K562 (cell line): ENCODE results near the gene DAP.

Source experiments
- NFIC ChIP-seq: fragments of 450-650 bp; IDR thresholded peaks from 2 replicates; pipeline ENCODE4 v1.6.1; 2017; ENCODE audit warnings: mild to moderate bottlenecking, inconsistent platforms
- NR2C1 ChIP-seq, 2 experiments: fragments of 450-650 bp; IDR thresholded peaks; 2 replicates each; pipeline ENCODE4 v1.6.1; 2017; ENCODE audit warnings: mild to moderate bottlenecking in 2 of 2, antibody characterized with exemption in 1 of 2, inconsistent platforms in 1 of 2, missing compliant biosample characterization in 1 of 2, missing genetic modification characterization in 1 of 2
- PHF21A ChIP-seq: fragments of 450-650 bp; IDR thresholded peaks from 2 replicates; pipeline ENCODE4 v1.6.1; 2017; ENCODE audit warnings: low read depth, borderline replicate concordance
- POLR2AphosphoS5 ChIP-seq: IDR thresholded peaks from 2 replicates; pipeline ENCODE4 v1.6.1; 2011; ENCODE audit warnings: mild to moderate bottlenecking, low read depth, low read length, moderate library complexity; ENCODE audit not compliant: control insufficient read depth, insufficient read depth
- RFX5 ChIP-seq: IDR thresholded peaks from 2 replicates; pipeline ENCODE4 v1.6.1; 2011; ENCODE audit warnings: low read depth, mild to moderate bottlenecking, improper control_type of control experiment, low read length
- ZNF384 ChIP-seq: IDR thresholded peaks from 2 replicates; pipeline ENCODE4 v1.6.1; 2012; ENCODE audit warnings: low read depth, low read length, improper control_type of control experiment
- TF ChIP-seq, protein P1 (sequence below): fragments of 450-650 bp; IDR thresholded peaks from 2 replicates; pipeline ENCODE4 v1.6.1; 2018; ENCODE audit not compliant: partially characterized antibody

- TF ChIP-seq RFX5 (no peak), ZNF384 (no peak), NR2C1 (IDR thresholded peaks at IDR 0.05) (no peak), NR2C1 (tag; IDR thresholded peaks at IDR 0.05) (no peak), PHF21A (no peak), POLR2AphosphoS5 (no peak), NFIC (no peak)
- TF ChIP-seq, protein P1, sequence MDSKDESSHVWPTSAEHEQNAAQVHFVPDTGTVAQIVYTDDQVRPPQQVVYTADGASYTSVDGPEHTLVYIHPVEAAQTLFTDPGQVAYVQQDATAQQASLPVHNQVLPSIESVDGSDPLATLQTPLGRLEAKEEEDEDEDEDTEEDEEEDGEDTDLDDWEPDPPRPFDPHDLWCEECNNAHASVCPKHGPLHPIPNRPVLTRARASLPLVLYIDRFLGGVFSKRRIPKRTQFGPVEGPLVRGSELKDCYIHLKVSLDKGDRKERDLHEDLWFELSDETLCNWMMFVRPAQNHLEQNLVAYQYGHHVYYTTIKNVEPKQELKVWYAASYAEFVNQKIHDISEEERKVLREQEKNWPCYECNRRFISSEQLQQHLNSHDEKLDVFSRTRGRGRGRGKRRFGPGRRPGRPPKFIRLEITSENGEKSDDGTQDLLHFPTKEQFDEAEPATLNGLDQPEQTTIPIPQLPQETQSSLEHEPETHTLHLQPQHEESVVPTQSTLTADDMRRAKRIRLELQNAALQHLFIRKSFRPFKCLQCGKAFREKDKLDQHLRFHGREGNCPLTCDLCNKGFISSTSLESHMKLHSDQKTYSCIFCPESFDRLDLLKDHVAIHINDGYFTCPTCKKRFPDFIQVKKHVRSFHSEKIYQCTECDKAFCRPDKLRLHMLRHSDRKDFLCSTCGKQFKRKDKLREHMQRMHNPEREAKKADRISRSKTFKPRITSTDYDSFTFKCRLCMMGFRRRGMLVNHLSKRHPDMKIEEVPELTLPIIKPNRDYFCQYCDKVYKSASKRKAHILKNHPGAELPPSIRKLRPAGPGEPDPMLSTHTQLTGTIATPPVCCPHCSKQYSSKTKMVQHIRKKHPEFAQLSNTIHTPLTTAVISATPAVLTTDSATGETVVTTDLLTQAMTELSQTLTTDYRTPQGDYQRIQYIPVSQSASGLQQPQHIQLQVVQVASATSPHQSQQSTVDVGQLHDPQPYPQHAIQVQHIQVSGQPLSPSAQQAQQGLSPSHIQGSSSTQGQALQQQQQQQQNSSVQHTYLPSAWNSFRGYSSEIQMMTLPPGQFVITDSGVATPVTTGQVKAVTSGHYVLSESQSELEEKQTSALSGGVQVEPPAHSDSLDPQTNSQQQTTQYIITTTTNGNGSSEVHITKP = no peak
Observed at GRCh38 chr5:10729320-10730042, 31.6 kb downstream of the DAP start.
